Endothelial cell of umbilical vein (primary cell): ENCODE data around the gene SORL1. TPM values are rescaled to one million over a fixed set of nuclear protein-coding genes. Genes with fewer than 3 reads are reported as not detected.

ENCODE experiments used
- BruUV-seq: library from RNA; stranded (reverse); fragments of 400-500 nt; replicated peaks from 2 replicates; lab custom pipeline; 2021; lab: Mats Ljungman, UMichigan
- CTCF ChIA-PET: fragments of 300-600, 350-600 bp; sonication (Branson Sonifier 250); formaldehyde crosslinking; loops from one replicate; lab custom pipeline; 2021; ENCODE audit warnings: antibody characterized with exemption, inconsistent platforms; lab: Charles Lee
- POLR2A ChIA-PET: fragments of 300-600, 350-600 bp; sonication (Branson Sonifier 250); formaldehyde crosslinking; loops from one replicate; lab custom pipeline; 2021; ENCODE audit warnings: antibody characterized with exemption, inconsistent platforms; lab: Charles Lee
- DNase-seq: peaks from one replicate; pipeline ENCODE4 v3.0.0-alpha.2; 2011; ENCODE audit warnings: low read depth, low spot score
- FAIRE-seq: peaks from 2 replicates; lab custom pipeline; 2011; peaks lifted over from hg19 to GRCh38; lab: Jason Lieb, UNC
- H2AFZ ChIP-seq: 2 replicates; pipeline ENCODE4 v1.6.0; 2012; ENCODE audit warnings: low read depth, low read length, control low read depth, inconsistent platforms
- H3K27ac ChIP-seq: 2 replicates; pipeline ENCODE4 v1.5.1; 2011; ENCODE audit warnings: low read depth, mild to moderate bottlenecking, control low read depth, low read length, moderate library complexity; ENCODE audit not compliant: insufficient read depth
- H3K27me3 ChIP-seq, 2 experiments: 2 replicates each; pipeline versions ENCODE4 v1.6.0 to v1.6.1; 2011; ENCODE audit warnings: low read length in 2 of 2, mixed read lengths in 1 of 2; ENCODE audit not compliant: control insufficient read depth in 2 of 2, insufficient read depth in 2 of 2
- H3K36me3 ChIP-seq, 2 experiments: 2 replicates in 1 of 2; 3 replicates in 1 of 2; pipeline ENCODE4 v1.5.1; 2011; ENCODE audit warnings: low read length in 2 of 2, mild to moderate bottlenecking in 1 of 2, moderate library complexity in 1 of 2; ENCODE audit not compliant: control insufficient read depth in 2 of 2, insufficient read depth in 2 of 2; ENCODE audit errors: extremely low read depth in 1 of 2
- H3K4me1 ChIP-seq: 3 replicates; pipeline ENCODE4 v1.5.1; 2011; ENCODE audit warnings: mild to moderate bottlenecking, low read length; ENCODE audit not compliant: control insufficient read depth, insufficient read depth; ENCODE audit errors: extremely low read depth
- H3K4me2 ChIP-seq: 2 replicates; pipeline ENCODE4 v1.6.1; 2011; ENCODE audit warnings: low read length, control low read depth, mixed read lengths; ENCODE audit not compliant: insufficient read depth
- H3K4me3 ChIP-seq, 3 experiments: fragments of 200-600 bp in 1 of 3; sonication (generic), shearing (Covaris generic) in 1 of 3; replicated peaks in 1 of 3; 2 replicates each; pipeline ENCODE4 v1.5.1; 2011 to 2016; ENCODE audit warnings: control low read depth in 3 of 3, low read length in 3 of 3, mild to moderate bottlenecking in 2 of 3, inconsistent platforms in 1 of 3, low read depth in 1 of 3, moderate library complexity in 1 of 3; ENCODE audit not compliant: insufficient read depth in 1 of 3
- H3K79me2 ChIP-seq: 2 replicates; pipeline ENCODE4 v1.6.0; 2012; ENCODE audit warnings: low read length, inconsistent platforms; ENCODE audit not compliant: control insufficient read depth, insufficient read depth
- H3K9ac ChIP-seq: replicated peaks from 2 replicates; pipeline ENCODE3; 2011; ENCODE audit warnings: low read length, control low read depth; ENCODE audit not compliant: insufficient read depth; ENCODE audit errors: extremely low read depth
- H3K9me1 ChIP-seq: replicated peaks from 3 replicates; pipeline ENCODE4 v1.6.0; 2011; ENCODE audit warnings: mild to moderate bottlenecking, low read length; ENCODE audit not compliant: control insufficient read depth, insufficient read depth; ENCODE audit errors: extremely low read depth
- H3K9me3 ChIP-seq: replicated peaks from 2 replicates; pipeline ENCODE4 v1.5.1; 2012; ENCODE audit warnings: low read length, inconsistent platforms; ENCODE audit not compliant: control insufficient read depth, insufficient read depth
- H4K20me1 ChIP-seq: replicated peaks from 2 replicates; pipeline ENCODE3; 2011; ENCODE audit warnings: mild to moderate bottlenecking, low read length; ENCODE audit not compliant: control insufficient read depth, insufficient read depth; ENCODE audit errors: extremely low read depth
- EZH2 ChIP-seq: IDR thresholded peaks from 2 replicates; pipeline ENCODE4 v1.6.1; 2012; ENCODE audit warnings: borderline replicate concordance, low read depth, mild to moderate bottlenecking, moderate library complexity, low read length, inconsistent platforms; ENCODE audit not compliant: severe bottlenecking
- FOS ChIP-seq: IDR thresholded peaks from 2 replicates; pipeline ENCODE4 v1.6.1; 2011; ENCODE audit warnings: mild to moderate bottlenecking, low read length, moderate library complexity, borderline replicate concordance; ENCODE audit not compliant: insufficient read depth
- GATA2 ChIP-seq: IDR thresholded peaks from 2 replicates; pipeline ENCODE4 v1.7.0; 2011; ENCODE audit warnings: low read depth, mild to moderate bottlenecking, moderate library complexity, mixed read lengths, low read length; ENCODE audit not compliant: insufficient read length, insufficient read depth
- JUN ChIP-seq: IDR thresholded peaks from 2 replicates; pipeline ENCODE4 v1.6.1; 2011; ENCODE audit warnings: borderline replicate concordance, low read depth; ENCODE audit not compliant: insufficient read length, insufficient read depth
- MYC ChIP-seq: IDR thresholded peaks from one replicate; pipeline ENCODE4 v1.6.1; 2011; ENCODE audit warnings: mild to moderate bottlenecking, low read depth, low read length
- POLR2A ChIP-seq: IDR thresholded peaks from 2 replicates; pipeline ENCODE4 v1.6.1; 2012; ENCODE audit warnings: low read depth, mild to moderate bottlenecking, control low read depth, low read length
- POLR2AphosphoS5 ChIP-seq: IDR thresholded peaks from 2 replicates; pipeline ENCODE4 v1.6.1; 2012; ENCODE audit warnings: low read depth, mild to moderate bottlenecking, control low read depth, low read length, moderate library complexity; ENCODE audit not compliant: insufficient read depth
- dilution Hi-C: fragments of 300-500 bp; cut with MboI; formaldehyde crosslinking; loops from one replicate; pipeline ENCODE4 v1.15.0; 2019; ENCODE audit warnings: low sequenced_read_pairs; ENCODE audit not compliant: extremely low pct_ligation_motif_present
- intact Hi-C: fragments of 100-400 bp; cut with micrococcal nuclease; formaldehyde crosslinking; loops from one replicate; pipeline ENCODE4 v1.10.0; 2022
- polyA plus RNA-seq, 4 experiments: library from polyadenylated mRNA; depleted of rRNA in 3 of 4; stranded (reverse) in 3 of 4; unstranded in 1 of 4; fragments of >200 nt; gene quantifications; 2 replicates each; pipeline versions ENCODE4 v1.2.1 to v1.2.3, GENCODE V29; 2011 to 2012; ENCODE audit warnings: missing spikeins in 1 of 4
- total RNA-seq: library from RNA; stranded (reverse); gene quantifications from 2 replicates; pipeline ENCODE4 v1.2.3, GENCODE V29; 2021
- TF ChIP-seq, protein P1 (sequence below): IDR thresholded peaks from 2 replicates; pipeline ENCODE4 v1.6.1; 2011; ENCODE audit not compliant: insufficient read depth, insufficient read length
- TF ChIP-seq, protein P2 (sequence below), 2 donors: IDR thresholded peaks; 1 replicate in 1 of 2; 2 replicates in 1 of 2; pipeline ENCODE4 v1.5.1; 2011; ENCODE audit warnings: low read length in 2 of 2, mild to moderate bottlenecking in 2 of 2, moderate library complexity in 2 of 2, control low read depth in 1 of 2, inconsistent platforms in 1 of 2, low read depth in 1 of 2; ENCODE audit not compliant: insufficient read depth in 1 of 2; ENCODE audit errors: extremely low read depth in 1 of 2

SORL1 gene
- total and polyA plus RNA-seq, 2 donors (not counting 3 experiments of a cell fraction or from before 2014, with no cell fraction given), result 0.17 to 0.31 TPM

DNA sequence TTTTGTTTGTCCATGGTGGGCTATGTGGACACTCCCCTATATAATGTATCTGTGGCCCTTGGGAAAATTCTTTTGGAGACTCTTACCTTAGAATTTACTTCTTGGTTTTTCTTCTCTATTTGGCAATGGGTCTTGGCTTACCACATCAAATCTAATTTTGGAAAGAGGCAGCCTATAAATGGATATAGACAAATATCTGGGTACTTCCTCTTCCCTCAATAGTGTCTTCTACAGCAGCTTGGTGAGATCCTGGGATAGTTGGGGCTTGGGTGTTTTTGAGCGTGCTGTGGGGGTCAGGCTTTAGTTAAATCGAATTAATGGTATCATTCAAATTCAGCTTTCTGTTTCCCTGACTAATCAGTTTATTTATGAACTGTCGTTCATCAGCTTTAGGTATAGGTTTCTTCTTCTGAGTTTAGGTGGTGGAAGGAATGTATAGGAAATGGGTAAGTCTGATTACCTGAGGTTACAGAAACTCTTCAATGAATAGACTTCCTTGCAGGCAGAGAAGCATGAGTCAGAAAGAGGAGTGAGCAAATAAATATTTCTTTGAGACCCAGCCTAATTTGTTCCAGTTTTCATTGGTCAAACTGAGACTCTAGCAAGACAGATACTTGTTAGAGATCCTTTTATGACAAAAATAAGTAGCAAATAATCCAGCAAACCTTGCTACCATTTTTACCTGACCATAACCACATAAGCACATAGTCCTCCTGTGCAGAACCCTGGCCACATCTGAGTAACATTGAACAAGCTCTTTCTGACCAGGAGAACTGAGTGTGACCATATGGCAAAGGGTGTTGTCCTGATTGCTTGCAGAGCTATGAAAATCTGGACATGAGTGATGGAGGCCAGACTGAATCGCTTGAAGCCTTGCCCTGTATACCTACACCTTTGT lies 69.3 kb downstream of the SORL1 start:
- Histone ChIP-seq H3K79me2 (no peaks in the 10 kb centered on the region), H3K9me3 (no peaks in the 10 kb centered on the region), H3K4me3 (no peak overlapping the region), H3K36me3 (no peaks in the 10 kb centered on the region), H2AFZ (no peak overlapping the region), H3K4me1 (no peaks in the 10 kb centered on the region), H3K27me3 (no peaks in the 10 kb centered on the region), H3K27ac (no peak overlapping the region), H3K9ac (no peak overlapping the region), H3K9me1 (no peaks in the 10 kb centered on the region), H3K4me2 (no peak overlapping the region), H4K20me1 (no peaks in the 10 kb centered on the region)
- dilution Hi-C loops, result no loop called here
- no TSS peak for BruUV-seq
- POLR2A ChIA-PET, result no interaction called here
- no peak for DNase-seq
- intact Hi-C loops, result no loop called here
- FAIRE-seq, result no peak
- CTCF ChIA-PET, result no interaction called here
- TF ChIP-seq MYC, result no peak
- no peak for TF ChIP-seq JUN

DNA sequence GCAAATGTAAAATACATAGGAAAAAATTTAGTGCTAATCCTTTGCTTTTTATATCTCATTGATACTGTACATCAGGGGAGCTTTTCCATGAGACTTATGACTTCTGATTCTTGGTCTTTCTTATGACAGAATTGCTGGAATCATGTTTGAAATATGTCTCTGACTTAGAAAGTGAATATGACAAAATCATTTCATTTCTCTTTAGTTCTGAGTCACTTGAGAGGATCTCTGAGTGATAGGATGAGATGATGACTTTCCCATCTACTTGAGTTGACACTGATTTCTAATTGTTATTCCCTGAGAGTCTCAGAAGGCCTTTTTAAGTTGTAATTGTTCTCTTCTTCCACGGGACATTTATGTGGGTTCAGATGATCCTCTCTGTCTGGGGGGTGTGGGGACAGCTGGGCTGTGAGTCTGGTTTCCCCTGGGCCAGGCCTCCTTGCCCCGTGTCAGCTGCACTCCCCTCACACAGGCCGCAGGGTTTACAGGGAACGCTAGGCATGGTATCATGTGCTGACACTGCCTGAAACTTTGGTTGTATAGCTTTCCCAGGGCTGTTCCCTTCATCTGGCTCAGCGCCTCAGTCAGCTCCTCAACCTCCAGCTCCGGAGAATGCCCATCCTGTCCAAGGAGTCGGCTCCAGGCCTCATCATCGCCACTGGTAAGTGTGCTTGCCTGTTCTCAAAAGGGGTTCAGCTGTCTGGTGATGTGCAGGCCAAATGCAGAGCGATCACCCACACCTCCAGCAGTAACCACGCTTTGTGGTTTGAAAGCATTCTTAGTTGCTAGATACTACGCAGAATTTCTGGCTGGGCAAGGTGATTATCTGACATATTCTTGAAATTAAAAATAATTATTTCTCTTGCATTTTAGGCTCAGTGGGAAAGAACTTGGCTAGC lies 70.2 kb downstream of the SORL1 start:
- Histone ChIP-seq H3K27ac (no peak overlapping the region), H2AFZ (no peak overlapping the region), H3K27me3 (no peaks in the 10 kb centered on the region), H3K4me2 (no peak overlapping the region), H3K36me3 (no peaks in the 10 kb centered on the region), H3K9me3 (no peaks in the 10 kb centered on the region), H4K20me1 (no peaks in the 10 kb centered on the region), H3K4me1 (no peaks in the 10 kb centered on the region), H3K79me2 (no peaks in the 10 kb centered on the region), H3K9ac (no peak overlapping the region), H3K4me3 (no peak overlapping the region), H3K9me1 (no peaks in the 10 kb centered on the region)
- TF ChIP-seq EZH2, result no peak
- TF ChIP-seq, protein P1, sequence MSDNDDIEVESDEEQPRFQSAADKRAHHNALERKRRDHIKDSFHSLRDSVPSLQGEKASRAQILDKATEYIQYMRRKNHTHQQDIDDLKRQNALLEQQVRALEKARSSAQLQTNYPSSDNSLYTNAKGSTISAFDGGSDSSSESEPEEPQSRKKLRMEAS, result no peak
- no peak for TF ChIP-seq JUN
- TF ChIP-seq POLR2A, result no peak
- TF ChIP-seq FOS, result no peak
- TF ChIP-seq, protein P2, sequence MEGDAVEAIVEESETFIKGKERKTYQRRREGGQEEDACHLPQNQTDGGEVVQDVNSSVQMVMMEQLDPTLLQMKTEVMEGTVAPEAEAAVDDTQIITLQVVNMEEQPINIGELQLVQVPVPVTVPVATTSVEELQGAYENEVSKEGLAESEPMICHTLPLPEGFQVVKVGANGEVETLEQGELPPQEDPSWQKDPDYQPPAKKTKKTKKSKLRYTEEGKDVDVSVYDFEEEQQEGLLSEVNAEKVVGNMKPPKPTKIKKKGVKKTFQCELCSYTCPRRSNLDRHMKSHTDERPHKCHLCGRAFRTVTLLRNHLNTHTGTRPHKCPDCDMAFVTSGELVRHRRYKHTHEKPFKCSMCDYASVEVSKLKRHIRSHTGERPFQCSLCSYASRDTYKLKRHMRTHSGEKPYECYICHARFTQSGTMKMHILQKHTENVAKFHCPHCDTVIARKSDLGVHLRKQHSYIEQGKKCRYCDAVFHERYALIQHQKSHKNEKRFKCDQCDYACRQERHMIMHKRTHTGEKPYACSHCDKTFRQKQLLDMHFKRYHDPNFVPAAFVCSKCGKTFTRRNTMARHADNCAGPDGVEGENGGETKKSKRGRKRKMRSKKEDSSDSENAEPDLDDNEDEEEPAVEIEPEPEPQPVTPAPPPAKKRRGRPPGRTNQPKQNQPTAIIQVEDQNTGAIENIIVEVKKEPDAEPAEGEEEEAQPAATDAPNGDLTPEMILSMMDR (IDR thresholded peaks at IDR 0.05; ENCODE audit: extremely low read depth in 1 of 2, insufficient read depth in 1 of 2, low read depth in 1 of 2, low read length in 2 of 2), result no peak
- no peak for TF ChIP-seq POLR2AphosphoS5
- TF ChIP-seq MYC, result no peak
- no peak for TF ChIP-seq GATA2
- intact Hi-C loops, result no loop called here
- FAIRE-seq, result no peak
- dilution Hi-C loops, result no loop called here
- ChIA-PET CTCF (no interaction called here), POLR2A (no interaction called here)
- no TSS peak for BruUV-seq
- no peak for DNase-seq
